ENCODE results near the gene MUTYH.

Gene MUTYH

DNA sequence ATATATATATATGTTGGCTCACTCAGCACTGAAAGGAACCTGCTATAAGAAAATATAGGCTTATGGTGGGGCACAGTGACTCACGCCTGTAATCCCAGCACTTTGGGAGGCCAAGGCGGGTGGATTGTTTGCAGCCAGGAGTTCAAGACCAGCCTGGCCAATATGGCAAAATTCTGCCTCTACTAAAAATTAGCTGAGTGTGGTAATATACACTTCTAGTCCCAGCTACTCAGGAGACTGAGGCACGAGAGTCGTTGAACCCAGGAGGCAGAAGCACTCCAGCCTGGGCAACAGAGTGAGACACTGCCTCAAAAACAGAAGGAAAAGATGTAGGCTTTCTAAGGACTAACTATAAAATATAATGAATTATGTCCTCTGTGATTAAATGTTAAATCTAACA lies 14.6 kb upstream of the MUTYH start:
- H3K4me3 ChIP-seq (ENCODE audit: low read length): no peak overlapping the region
- DNase-seq (ENCODE audit: low read depth, low spot score): no peak

DNA sequence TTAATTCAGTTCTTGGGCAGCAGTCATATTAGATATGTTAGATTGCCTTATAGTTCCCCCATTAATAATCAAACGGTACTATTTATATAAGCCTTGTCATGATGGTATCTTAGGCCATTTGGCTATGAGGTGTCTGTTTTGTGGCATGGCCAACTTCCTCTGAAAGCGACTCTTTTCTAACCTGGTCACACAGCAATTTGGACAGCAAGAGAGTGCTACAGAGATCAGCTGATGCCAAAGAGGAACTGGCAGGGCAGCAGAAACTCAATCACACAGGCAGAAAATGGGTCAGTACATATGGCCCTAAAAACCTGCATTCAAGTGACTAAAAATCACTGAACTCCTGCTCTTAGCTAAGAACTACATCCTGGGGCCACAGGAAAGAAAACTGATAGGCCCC lies 13.4 kb upstream of the MUTYH start:
- no peak for DNase-seq (ENCODE audit: low read depth, low spot score)
- H3K4me3 ChIP-seq (ENCODE audit: low read length): no peak overlapping the region

GRCh38 chr1:45351508-45351907 lies 11.3 kb upstream of the MUTYH start:
- DNase-seq (ENCODE audit: low read depth, low spot score): no peak
- H3K4me3 ChIP-seq (ENCODE audit: low read length): no peak overlapping the region

GRCh38 chr1:45348966-45349677 lies 8.9 kb upstream of the MUTYH start:
- DNase-seq (ENCODE audit: low read depth, low spot score): no peak
- H3K4me3 ChIP-seq (ENCODE audit: low read length): no peak overlapping the region

DNA sequence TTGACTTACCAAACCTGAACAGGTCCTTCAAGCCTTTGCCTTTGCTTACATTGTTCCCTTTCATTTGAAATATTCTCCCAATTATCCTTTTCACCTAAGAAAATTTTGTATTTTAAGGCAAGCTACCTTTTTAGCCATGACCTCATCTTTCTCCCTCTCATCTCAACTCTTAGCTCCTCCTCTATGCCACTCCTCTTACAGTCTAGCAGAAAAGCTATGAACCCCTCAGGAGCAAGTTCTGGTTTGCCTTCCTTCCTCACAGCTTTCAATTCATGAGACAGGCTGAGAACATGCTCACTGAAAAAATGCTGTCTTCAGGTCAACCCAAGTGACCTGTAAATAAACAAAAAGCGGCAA lies 8.3 kb upstream of the MUTYH start:
- no peak for DNase-seq (ENCODE audit: low read depth, low spot score)
- no peak overlapping the region for H3K4me3 ChIP-seq (ENCODE audit: low read length)

- no peak for DNase-seq (ENCODE audit: low read depth, low spot score)
Observed at GRCh38 chr1:45348020-45348419, 7.8 kb upstream of the MUTYH start.

DNA sequence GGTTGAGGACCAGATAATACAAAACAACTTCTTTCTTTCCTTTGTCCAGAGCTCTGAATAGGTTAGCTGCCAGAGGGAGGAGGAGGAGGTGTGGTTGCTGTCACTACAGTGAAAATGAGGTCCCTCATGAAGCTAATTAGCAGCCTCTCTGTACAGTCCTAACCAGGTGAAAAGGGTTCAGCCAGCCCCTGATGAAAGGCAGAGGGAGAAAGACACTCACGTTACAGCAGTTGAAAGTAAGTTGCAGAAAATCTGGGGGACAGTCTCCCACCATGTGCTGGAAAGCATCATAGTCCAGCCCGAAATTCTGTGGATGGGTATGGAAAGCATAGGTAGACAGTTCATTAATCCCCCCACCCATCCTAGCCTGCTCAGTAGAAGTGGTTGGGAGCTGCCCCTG lies 6.2 kb upstream of the MUTYH start:
- no peak for DNase-seq (ENCODE audit: low read depth, low spot score)
- no peak overlapping the region for H3K4me3 ChIP-seq (ENCODE audit: low read length)

More at GRCh38 chr1:45348020-45348419, 7.8 kb upstream of the MUTYH start:
- H3K4me3 ChIP-seq (ENCODE audit: low read length): no peak overlapping the region

GRCh38 chr1:45345014-45345413 lies 4.8 kb upstream of the MUTYH start:
- no peak for DNase-seq (ENCODE audit: low read depth, low spot score)
- no peak overlapping the region for H3K4me3 ChIP-seq (ENCODE audit: low read length)

GRCh38 chr1:45344499-45344898 lies 4.3 kb upstream of the MUTYH start:
- DNase-seq (ENCODE audit: low read depth, low spot score): no peak
- H3K4me3 ChIP-seq (ENCODE audit: low read length): no peak overlapping the region

DNA sequence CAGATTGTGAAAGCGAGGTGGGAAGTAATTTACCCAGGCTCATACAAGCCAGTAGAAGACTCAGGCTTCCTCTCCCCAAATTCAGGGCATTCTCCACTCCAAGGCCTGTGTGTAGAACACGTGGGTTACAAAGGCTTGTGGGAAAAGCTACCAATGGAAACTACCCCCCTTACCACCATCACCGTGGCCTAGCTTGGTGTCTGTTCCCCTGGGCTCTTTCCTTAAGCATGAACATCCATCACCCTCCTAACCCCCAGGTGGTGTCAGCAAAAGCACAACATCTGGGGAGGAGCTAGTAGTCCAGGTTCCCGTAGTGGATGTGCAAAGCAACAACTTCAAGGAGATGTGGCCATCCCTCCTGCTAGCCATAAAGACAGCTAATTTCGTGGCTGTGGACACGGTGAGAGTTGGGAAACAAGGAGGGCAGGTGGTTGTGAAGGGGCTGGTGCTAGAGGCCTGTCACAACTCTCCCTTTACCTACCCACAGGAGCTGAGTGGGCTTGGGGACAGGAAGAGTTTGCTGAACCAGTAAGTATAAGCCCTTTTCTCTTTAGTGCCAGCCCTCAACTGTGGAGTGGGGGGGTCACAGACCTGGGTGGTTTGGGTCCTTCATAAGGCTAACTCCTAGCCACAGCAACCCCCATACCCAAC lies 701 bp upstream of the MUTYH start:
- peak overlapping the region; percentile 96 for H3K4me3 ChIP-seq (ENCODE audit: low read length)
- DNase-seq (ENCODE audit: low read depth, low spot score): peak; percentile 45

DNA sequence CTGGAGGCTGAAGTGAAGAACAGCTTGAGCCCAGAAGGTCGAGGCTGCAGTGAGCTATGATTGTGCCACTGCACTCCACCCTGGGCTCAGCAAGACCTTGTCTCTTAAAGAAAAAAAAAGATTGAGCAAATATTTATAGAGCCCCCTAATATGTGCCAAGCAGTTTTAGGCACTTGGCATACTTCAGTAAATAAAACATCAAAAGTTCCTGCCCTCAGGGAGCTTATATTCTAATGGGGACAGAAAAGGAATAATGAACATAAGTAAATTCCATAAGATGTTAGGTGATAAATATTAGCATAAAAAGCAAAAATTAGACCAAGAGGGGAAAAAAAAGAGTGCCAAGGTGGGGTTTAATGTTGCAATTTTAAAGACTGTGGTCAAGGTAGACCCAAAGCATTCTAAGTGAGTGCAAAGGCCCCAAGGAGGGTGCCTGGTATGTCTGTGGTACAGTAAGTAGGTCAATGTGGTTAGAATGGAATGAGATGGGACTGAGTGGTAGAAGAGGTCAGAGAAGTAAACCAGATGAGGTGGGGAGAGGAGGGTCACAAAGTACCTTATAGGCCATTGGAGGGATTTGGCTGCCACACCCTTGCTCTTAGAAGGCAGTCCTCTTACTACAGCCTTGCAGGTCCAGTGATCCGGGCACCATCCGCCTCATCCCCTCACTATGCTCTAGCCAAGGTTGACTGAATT lies 2.5 kb downstream of the MUTYH start:
- no peak for DNase-seq (ENCODE audit: low read depth, low spot score)

GRCh38 chr1:45335855-45336324 lies 4.3 kb downstream of the MUTYH start:
- no peak overlapping the region for H3K4me3 ChIP-seq (ENCODE audit: low read length)
- DNase-seq (ENCODE audit: low read depth, low spot score): no peak

More for the DNA sequence above, 2.5 kb downstream of the MUTYH start:
- no peak overlapping the region for H3K4me3 ChIP-seq (ENCODE audit: low read length)

GRCh38 chr1:45334308-45335245 lies 5.7 kb downstream of the MUTYH start:
- no peak overlapping the region for H3K4me3 ChIP-seq (ENCODE audit: low read length)
- peak; percentile 35 for DNase-seq (ENCODE audit: low read depth, low spot score)

DNA sequence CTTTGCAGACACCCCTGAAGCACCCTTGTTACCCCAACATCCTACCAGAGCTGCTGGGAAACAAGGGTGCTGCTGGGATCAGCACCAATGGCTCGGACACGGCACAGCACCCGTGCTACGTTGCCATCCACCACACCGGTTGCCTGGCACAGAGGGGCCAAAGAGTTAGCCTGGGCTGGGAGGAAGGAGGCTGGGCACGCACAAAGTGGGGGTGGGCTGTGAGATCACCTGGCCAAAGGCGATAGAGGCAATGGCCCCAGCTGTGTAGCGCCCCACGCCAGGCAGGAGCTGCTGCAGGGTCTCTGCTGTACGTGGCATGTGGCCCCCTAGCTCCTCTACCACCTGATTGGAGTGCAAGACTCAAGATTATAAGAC lies 7.9 kb downstream of the MUTYH start:
- no peak for DNase-seq (ENCODE audit: low read depth, low spot score)
- no peak overlapping the region for H3K4me3 ChIP-seq (ENCODE audit: low read length)

DNA sequence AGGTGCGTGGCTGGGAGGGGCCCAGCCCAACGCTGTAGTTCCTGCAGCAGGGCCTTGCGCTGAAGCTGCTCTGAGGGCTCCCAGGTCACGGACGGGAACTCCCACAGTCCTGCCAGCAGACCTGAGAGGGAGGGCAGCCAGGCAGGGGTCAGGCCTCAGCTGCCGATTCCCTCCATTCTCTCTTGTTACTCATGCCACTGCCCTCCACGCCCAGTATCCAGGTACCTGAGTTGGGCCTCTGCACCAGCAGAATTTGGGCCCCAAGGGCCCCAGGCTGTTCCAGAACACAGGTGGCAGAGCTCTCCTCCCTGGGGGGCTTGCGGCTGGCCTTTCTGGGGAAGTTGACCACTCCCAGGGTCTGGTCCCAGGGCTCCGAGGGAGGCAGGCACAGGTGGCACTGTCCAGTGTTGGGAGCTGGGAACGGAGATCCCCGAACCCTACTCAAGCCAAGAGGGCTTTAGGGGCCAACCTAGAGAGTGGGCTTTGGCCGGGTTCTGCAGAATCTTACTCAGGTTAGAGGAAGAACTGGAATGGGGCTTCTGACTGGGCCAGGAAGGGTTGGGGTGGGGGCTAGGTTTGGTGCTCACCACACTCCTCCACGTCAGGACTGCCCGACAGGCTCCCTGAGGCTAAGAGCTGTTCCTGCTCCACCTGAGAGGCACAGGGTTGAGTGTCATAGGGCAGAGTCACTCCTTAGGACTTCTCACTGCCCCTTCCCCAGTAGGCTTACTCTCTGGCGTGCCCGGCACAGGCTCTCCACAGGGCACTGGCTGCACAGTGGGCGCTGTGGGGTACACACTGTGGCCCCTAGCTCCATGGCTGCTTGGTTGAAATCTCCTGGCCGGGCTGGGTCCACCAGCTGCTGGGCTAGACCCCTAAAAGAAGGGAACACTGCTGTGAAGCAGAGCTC lies 8.5 kb downstream of the MUTYH start:
- H3K4me3 ChIP-seq (ENCODE audit: low read length): no peak overlapping the region
- DNase-seq (ENCODE audit: low read depth, low spot score): no peak

- DNase-seq (ENCODE audit: low read depth, low spot score): no peak
- no peak overlapping the region for H3K4me3 ChIP-seq (ENCODE audit: low read length)
Observed at GRCh38 chr1:45329445-45329844, 10.8 kb downstream of the MUTYH start.

GRCh38 chr1:45328680-45329079 lies 11.6 kb downstream of the MUTYH start:
- DNase-seq (ENCODE audit: low read depth, low spot score): no peak
- H3K4me3 ChIP-seq (ENCODE audit: low read length): no peak overlapping the region
